Stimulated activated CD8-positive, alpha-beta memory T cell treated with anti-CD3 and anti-CD28 coated beads, Interleukin-15, amount 100 ng/mL, for 1 hour (primary cell): ENCODE data around the gene TBC1D22B.
"Not testable (repeated sequence)": the region's sequence is repeated elsewhere in the genome, so short reads cannot be mapped to it uniquely, and the experiment has no call there.

ENCODE experiments used
- DNase-seq: peaks from one replicate; pipeline ENCODE4 v3.0.0-alpha.2; 2020; ENCODE audit warnings: low read depth

Gene TBC1D22B

DNA sequence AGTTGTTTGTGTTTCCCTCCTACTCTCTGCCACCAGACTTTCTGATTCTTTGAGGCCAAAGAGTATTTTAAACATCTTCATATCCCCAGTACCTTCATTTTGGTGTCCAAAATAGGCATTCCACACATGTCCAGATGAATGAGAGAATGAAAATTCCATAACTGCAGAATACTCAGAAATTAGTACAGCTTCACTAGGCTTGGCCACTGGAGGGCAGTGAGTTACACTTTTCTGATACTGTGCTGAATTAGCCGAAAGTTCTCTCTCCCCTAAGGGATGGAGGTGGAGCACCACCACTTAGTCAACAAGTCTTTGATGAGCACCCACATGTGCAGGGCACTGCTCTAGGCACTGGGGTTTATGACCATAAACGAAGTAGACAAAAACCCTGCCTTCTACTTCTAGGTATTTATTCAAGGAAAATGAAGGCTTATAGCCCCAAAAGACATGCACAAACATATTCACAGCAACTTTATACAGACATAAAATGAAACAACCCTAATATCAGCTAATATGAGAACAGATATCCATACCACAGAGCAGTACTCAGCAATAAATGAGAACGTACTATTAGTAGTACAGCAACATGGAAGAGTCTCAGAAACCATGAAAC is 46.4 kb downstream of the TBC1D22B start:
- DNase-seq: no peak

DNA sequence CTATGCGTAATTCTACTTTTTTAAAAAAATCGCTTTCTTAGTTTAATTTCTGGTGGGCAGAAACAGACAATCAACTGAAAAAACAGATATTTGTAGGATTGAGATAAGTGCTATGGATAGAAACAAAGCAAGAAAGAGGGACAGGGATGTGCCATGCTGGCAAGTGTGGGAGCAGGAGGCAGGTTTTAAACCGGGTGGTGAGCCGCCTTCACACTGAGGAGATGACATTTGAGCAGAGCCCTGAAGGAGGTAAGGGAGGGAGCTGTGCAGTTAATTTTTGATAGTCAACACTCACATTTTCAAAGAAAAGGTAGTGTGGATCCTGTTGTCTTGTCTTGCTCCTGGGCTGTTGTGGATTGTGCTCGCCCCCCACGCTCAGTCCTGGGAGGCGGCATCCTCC is 47.2 kb downstream of the TBC1D22B start:
- no peak for DNase-seq

DNA sequence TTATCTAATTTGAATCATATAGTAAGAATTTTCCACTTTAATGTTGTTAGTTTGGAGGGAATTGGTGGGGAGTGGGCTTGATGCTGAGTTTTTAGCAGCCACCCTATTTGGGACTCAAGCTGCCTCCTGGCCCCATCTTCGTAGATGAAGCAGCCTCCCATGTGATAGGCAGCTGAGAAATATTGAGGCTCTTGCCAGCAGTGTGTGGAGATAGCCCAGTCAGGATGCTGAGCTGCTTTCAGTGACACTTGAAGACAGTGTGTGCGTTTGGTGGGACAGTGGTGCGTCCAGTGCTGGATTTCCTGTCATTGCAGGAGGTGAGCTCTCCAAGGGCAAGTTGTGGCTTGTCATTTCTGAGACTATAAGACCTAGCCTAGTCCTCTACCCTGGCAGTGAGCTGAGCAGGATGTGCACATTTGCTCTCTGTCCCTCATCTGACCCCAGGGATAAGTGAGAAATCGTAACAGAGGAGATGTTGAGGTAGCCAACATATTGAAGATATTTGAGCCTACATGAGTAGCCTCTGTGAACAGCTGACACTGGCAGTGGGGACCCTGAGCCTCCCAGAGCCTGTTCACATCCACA is 48.4 kb downstream of the TBC1D22B start:
- no peak for DNase-seq

DNA sequence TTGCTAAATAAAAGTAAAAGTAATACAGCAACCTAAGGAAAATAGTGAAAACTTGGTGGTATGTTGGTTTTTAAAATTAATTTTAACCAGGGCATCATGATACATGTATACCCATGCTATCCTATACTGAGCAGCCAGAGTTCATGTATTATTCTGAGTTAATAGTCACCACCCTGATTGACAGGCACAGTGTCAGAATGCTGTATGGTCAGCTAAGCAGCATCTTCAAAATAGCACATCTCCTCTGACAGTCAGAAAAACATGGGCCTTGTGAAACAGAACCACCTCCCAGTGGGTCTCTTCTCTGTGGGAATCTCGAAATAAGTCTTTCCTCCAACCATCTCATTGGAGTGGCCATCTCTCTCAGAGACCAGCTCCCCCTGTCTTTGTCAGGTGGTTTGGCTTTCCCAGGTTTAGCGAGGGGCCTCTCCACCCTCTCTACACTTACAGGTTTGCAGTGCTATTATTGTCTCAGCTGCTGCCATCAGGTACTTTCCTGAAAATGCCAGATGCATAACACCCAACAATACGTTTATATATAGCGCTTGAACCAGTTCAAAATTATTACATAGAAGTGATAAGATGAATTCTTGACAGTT is 49.2 kb downstream of the TBC1D22B start:
- no peak for DNase-seq

DNA sequence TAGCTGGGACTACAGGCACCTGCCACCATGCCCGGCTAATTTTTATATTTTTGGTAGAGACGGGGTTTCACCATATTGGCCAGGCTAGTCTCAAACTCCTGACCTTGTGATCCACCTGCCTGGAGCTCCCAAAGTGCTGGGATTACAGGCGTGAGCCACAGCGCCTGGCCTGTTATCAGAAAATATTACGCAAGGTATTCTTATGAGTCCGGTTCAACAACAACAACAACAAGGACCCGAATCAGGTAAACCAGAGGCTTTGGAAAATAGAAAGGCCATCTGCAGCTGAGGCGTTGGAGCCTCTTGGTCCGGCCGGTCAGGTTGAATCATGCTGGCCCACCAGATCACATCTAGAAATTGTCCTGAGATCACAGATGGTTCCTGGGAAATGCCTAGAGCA is 49.9 kb downstream of the TBC1D22B start:
- DNase-seq: not testable (repeated sequence)

DNA sequence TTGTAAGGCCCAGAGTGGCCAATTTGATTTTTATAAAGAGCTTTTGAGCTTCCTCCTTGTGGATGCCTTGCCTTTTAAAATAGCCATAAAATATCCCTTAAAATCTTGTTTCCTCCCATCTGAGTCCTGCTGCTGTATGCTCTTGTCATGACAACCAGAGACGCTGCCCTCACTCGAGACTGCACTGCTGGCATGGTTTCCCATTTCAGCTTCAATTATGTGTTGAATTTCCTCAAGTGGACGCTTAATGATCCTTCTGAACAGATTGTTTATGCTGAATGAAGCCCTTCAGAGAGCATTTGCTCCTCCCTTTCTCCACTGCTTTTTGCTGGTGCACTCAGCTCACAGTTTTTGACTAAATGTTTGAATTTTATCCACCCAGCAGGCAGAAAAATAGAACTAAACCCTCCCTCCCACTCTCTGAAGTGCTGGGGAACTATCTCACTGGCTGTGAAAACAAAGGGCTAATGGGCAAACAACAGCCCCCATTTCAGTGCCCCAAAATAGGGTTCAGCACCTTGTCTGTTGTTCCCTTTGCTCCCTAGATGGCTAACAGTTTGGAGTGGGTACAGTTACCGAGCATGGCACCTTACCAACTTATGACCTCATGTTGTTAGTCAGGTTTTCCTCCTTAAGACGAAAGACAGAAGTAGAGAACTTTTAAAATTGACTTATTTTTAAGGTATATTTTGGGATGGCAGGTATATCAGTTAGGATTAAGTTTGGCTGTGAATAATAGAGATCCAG is 50.7 kb downstream of the TBC1D22B start:
- no peak for DNase-seq

DNA sequence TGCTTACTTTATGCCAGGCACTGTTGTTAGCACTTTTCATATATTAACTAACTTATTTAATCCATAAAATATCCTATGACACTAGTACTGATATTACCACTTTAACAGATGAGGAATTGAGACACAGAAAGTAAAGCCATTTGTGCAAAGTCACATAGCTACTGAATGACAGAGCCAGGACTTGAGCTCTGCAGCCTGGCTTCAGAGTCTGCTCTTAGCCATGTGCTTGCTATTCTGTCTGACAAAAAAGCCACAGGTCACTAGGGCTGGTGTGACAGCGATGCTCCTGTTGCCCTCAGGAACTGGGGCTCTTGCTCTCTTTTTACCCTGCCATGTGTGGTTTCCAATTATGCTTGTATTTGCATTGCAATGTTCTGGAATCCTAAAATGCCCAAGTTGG is 51.5 kb downstream of the TBC1D22B start:
- DNase-seq: no peak

DNA sequence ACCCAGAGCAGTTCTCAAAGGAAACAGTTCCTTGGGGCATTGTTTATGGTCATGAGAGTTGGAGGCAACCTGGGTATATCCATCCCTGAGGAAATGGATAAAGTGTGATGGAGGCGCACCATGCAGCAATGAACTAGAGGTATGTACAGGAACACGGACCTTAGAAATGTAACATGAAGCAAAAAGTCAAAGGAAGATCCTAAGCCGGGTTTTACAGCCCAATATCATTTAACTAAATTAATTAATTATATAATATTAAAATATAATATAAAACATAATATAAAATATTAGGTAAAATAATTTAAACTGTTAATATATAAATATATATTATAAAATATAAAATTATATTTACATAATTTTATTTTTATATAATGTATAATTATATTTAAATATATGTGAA is 52.1 kb downstream of the TBC1D22B start:
- DNase-seq: no peak

DNA sequence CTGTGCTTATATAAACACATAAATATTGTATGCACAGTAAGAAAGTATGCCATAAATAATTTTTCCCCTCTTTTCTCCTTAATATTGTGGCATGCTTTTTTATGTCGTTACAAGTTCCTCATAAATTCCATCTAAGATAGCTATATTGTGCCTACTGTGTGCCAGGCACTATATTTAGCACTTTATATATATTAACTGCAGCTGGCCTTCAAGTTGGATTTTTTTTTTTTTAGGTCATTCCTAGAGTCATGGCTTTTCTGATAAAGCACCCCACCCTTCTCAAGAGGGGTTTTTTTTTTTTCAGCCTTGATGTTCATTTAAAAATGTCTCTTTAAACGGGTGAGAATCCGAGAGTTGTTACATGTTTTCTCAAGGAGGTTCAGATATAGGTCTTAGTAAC is 53.4 kb downstream of the TBC1D22B start:
- DNase-seq: no peak

DNA sequence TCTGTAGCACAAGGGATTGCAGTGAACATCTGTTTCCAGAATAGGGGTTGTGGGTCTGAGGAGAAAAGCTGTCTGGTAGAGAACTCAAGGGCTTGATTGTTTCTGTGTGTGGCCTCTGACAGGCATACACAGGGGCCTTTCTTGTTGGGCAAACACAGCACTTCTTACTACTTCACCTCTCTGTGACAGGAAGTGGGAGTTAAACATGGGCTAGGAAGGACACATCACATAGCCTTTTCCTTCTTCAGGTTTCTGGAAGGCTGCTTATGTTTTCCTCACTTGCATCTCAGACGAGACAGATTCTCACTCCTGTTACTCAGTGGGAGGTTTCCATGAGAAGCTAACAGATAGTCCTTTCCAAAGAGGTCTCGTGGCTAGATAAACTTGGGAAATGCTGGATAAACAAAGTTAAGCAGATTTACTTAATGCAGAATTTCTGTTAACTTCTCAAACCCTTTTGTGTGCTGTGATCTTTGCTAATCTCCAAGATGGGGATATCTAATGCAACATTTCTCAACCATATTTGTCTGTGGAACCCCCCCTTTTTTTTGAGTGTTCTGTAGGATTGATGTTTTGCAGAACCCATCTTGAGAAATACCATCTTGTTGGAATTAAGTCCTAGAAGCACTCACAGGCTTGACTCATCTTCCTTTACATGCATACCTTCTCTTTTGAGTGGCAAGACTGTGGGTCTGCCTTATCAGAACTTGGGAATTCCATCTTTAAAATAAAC is 54.3 kb downstream of the TBC1D22B start:
- DNase-seq: no peak

DNA sequence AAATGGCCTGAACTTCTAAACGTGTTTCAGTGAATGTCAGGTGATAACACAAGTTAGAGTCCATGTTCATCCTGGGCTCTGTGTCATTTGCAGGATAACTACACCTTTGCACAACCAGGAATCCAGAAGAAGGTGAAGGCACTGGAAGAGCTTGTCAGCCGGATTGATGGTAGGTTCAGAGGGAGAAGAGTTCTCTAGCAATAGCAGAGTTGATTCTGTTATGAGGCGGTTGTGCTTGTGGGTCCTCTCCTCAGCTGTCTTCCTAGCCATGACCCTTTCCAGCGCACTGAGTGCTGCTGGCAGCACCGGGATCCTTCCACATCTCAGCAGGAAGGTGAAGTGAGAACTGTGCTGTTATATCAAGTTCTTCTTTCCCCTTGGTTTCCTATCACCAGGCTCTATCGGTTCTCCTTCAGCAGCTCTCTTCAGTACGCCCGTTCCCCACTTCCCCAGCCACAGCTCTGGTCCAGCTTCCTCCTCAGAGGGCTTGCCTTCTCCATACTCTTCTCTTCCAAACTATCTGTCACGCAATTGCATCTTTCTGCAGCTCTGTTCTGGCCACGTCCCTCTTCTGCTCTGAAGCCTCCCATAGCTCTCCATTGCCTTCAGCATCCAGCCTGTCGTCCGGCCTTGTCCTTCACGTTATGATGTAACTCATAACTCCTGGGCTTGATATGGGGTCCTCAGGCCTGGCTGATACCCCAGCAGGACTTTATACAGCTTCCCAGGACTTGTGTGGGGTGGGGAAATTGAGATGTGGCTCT is 56.3 kb downstream of the TBC1D22B start:
- no peak for DNase-seq

DNA sequence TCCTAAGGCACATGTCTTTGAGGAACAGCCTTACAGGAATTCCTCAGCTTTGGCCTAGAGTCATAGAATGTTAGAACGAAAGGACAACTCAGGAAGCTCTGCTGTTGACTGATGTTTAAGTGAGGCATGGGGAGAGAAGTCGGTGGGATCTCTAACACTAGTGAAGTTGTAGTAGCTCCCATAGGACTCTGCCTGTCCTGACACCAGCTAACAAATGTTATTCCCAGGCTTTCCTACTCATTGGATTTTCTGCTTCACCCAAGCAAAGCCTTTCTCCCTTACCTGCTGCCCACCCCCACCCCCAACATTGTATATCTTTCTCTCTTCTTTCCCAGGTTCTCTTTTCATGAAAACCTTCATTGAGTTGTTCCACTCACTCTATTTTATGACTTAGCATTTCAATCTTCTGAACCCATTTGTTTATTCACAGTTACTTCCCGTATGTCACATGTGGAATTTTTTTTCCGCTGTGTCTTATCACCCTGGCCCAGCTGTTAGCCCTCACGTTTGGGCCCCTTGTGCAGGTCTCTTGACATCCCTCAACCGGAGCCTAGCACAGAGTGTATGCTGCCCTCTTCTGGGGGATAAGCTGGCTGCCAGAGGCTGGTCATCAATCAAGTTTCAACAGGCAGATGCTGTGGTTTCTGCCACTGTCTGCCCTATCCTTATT is 57.0 kb downstream of the TBC1D22B start:
- no peak for DNase-seq

DNA sequence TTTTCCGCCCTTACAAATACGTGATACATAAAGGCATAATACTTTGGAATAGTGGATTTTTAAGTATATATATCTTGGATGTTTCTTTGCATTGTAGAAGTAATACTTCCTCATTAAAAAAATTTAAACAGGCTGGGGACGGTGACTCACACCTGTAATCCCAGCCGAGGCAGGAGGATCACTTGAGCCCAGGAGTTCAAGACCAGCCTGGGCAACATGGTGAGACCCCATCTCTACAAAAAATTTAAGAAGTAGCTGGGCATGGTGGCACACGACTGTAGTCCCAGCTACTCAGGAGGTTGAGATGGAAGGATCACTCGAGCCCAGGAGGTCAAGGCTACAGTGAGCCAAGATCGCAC is 57.6 kb downstream of the TBC1D22B start:
- DNase-seq: no peak

DNA sequence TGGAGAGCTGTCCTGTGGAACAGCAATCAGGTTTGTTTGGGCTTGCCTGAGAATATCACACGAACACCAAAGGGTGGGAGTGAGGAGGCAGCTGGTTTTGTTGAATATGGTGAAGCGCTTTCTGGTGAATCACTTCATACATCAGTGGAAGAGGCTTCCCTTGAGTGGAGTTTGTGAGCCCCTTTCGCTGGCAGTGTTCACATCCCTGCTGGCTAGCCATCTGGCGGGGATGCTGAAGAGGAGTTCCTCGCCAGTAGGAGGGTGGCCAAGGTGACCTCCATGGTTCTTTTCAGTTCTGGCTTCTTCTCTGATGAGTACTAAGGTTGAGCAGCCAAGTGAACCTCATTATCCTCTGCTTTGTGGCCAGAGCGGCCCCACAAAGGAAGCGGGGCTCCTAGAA is 58.5 kb downstream of the TBC1D22B start:
- no peak for DNase-seq

DNA sequence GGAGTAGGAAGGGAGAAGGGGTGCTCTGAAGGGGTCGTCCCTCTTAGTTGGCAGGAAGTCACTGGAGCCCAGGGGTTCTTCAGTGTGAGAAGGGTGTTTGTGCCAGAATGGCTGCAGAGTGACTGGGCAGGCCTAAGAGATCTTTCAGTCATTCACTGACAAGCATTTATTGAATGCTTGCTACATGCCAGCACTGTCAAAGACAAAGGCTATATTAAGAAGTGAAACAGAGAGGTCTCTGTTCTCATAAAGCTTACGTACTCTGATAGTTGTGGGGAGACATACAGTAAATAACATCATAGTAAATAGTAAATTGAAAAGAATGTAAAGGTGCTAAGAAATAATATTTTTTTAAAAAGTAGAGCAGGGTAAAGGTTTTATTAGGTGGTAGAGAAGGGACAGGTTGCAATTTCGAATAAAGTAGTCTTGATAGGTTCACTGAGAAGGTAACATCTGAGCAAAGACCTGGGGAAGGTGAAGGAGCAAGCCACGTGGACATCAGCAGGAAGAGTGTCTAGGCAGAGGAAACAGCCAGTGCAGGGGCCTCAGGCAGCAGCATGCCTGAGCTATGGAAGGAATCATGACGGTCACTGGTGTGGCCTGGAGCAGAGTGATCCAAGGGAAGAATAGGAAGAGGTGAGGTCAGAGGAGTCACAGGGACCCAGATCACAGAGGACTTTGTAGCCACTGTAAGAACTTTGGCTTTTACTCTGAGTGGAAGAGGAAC is 59.9 kb downstream of the TBC1D22B start:
- no peak for DNase-seq

DNA sequence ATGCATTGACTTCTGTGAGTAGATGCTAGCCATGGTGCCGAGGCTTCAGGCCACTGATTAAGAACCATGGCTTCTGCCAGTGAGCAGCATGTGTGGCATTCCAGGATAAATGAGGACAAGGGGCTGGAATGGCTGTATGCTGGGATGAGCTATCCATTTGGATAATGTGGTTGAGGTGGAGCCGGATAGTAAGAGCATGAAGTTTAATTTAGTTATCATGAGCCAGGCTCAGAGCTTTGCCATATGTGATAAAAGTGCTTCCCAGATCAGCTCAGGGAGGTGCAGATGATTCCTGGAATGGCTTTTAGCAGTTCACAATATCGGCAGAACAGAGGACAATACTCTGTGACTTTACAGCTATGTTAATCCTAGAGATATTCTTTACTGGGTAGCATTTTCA is 61.6 kb downstream of the TBC1D22B start:
- no peak for DNase-seq

DNA sequence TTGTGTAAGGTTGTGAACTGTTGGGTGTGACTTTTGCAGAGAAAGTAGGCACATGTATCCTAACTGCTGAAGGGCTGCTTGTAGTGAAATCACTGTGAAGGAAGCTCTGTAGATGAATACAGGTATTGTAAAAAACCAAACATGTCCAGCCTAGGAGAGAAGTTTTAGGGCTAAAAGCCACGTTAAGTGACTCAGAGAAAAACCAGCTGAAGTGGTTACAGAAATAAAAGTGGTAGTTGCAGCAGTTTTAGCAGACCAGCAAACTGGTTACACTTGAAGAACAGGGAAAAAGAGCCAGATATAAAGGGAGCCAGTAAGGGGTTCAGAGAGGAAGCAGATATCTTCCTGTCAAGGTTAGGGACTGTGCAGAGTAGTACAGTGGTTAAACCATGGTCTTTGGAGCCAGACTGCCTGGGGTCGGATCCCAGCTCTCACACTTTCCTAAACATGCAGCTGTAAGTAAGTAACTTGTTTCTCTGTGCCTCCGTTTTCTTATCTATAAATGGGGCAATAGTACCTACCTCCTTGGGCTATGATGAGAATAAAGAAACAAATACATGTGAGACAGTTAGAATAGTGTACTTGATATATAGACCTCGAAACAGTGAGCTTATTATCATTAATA is 62.4 kb downstream of the TBC1D22B start:
- no peak for DNase-seq

DNA sequence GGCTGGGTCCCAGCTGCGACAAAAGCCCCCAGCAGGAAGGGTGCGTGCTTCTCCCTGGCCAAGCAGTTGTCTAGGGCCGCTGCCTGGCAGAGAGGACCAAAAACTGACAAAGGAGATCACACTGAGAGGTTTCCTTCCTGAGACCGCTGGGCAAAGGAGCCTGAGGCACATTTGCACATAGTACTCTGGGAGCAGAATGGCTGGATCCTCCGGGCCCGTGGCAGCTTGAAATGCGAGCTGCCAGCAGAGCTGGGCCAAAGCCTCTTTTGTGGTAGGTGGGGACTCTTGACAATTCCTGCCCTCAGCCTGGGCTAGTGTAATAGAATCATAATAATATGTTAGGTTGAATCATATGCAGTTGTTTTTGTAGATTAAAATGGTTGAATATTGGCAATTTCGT is 63.1 kb downstream of the TBC1D22B start:
- no peak for DNase-seq

DNA sequence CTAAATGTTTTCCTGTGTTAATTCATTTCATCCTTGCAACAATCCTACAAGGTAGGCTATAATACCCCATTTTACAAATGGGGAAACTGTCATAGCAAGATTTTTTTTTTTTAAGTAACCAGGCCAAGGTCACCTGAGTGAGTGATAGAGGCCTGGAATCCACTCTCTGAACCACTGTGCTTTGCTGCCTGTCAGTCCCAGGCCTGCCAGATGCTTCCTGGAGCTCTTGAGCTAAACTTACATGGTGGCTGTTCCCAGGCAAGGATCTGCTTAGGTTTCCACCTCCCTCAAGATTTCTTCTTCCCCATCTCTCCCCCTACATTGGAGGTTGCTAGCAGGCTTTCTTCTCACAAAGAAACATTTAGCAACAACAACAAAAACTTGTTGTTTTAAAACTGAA is 63.5 kb downstream of the TBC1D22B start:
- DNase-seq: no peak
